GM12891 (cell line): ENCODE data around the gene CLDN1.

ENCODE experiments used
- POLR2A ChIP-seq: IDR thresholded peaks from 2 replicates; pipeline ENCODE4 v1.6.1; 2011; ENCODE audit warnings: low read depth, low read length, control low read depth
- POLR2AphosphoS5 ChIP-seq: IDR thresholded peaks from 2 replicates; pipeline ENCODE4 v1.6.1; 2011; ENCODE audit warnings: low read depth, low read length, control low read depth
- SPI1 ChIP-seq: IDR thresholded peaks from 2 replicates; pipeline ENCODE4 v1.6.1; 2011; ENCODE audit warnings: low read depth, low read length, control low read depth

DNA sequence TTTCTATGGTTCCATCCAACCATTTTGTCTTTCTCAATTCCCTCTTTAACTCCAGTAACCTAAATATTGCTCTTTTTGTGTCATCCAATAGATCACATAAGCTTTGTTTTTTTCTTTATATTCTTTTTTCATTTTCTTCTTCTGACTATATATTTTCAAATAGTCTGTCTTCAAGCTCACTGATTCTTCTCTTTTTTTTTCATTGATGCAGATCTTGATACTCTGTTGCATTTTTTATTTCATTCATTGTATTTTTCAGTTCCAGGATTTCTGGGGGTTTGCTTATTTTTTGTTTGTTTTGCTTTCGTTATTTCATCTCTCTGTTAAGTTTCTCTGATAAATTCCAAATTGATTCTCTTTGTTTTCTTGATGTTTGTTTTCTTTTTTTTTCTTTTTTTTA lies 36.2 kb downstream of the CLDN1 start:
- TF ChIP-seq POLR2AphosphoS5 = no peak
- TF ChIP-seq POLR2A = no peak
- no peak for TF ChIP-seq SPI1
